KMS-11 (cell line): ENCODE results near the gene MPRIP.

Source experiments
- H2AFZ ChIP-seq: fragments of 200-600 bp; sonication (generic); 2 replicates; pipeline ENCODE4 v1.6.1; 2016; ENCODE audit warnings: antibody characterized with exemption, mixed run types, low read depth
- H3K27ac ChIP-seq: fragments of 200-600 bp; sonication (generic); 2 replicates; pipeline ENCODE4 v1.6.1; 2016; ENCODE audit warnings: mild to moderate bottlenecking, mixed run types
- H3K27me3 ChIP-seq: fragments of 200-600 bp; sonication (generic); 2 replicates; pipeline ENCODE4 v1.6.1; 2017; ENCODE audit warnings: mild to moderate bottlenecking, low read depth, mixed run types, moderate library complexity; ENCODE audit not compliant: insufficient read depth
- H3K36me3 ChIP-seq: fragments of 200-600 bp; sonication (generic); 2 replicates; pipeline ENCODE4 v1.6.1; 2017; ENCODE audit warnings: mild to moderate bottlenecking, mixed run types; ENCODE audit not compliant: insufficient read depth
- H3K4me1 ChIP-seq: fragments of 200-600 bp; sonication (generic); 2 replicates; pipeline ENCODE4 v1.6.1; 2016; ENCODE audit warnings: mild to moderate bottlenecking, low read depth, mixed run types; ENCODE audit not compliant: poor library complexity, severe bottlenecking
- H3K4me2 ChIP-seq: fragments of 200-600 bp; sonication (generic); 2 replicates; pipeline ENCODE4 v1.7.0; 2016; ENCODE audit warnings: mild to moderate bottlenecking, mixed run types
- H3K4me3 ChIP-seq: fragments of 200-600 bp; sonication (generic); IDR thresholded peaks from 2 replicates; pipeline ENCODE4 v1.6.1; 2017; ENCODE audit warnings: low read depth, low read length, mixed read lengths; ENCODE audit not compliant: insufficient read depth
- H3K79me2 ChIP-seq: fragments of 200-600 bp; sonication (generic); 2 replicates; pipeline ENCODE4 v1.6.1; 2016; ENCODE audit warnings: low read depth, mixed run types; ENCODE audit not compliant: insufficient read depth
- H3K9ac ChIP-seq: fragments of 200-600 bp; sonication (generic); 2 replicates; pipeline ENCODE4 v1.6.1; 2016; ENCODE audit warnings: mild to moderate bottlenecking, mixed run types
- H4K20me1 ChIP-seq: fragments of 200-600 bp; sonication (generic); 2 replicates; pipeline ENCODE4 v1.6.1; 2016; ENCODE audit warnings: mild to moderate bottlenecking, mixed run types; ENCODE audit not compliant: insufficient read depth
- CTCF ChIP-seq: fragments of 200-600 bp; sonication (generic); conservative IDR thresholded peaks from 2 replicates; pipeline ENCODE4 v1.6.1; 2017; ENCODE audit warnings: low read depth, mild to moderate bottlenecking, antibody characterized with exemption, low read length, moderate library complexity, mixed read lengths

MPRIP gene

GRCh38 chr17:17180141-17180603 lies 137.9 kb downstream of the MPRIP start:
- H3K36me3 ChIP-seq, result no peaks in the 10 kb centered on the region
- peaks cover 7% of the 10 kb centered on the region for H3K4me1 ChIP-seq
- no peak overlapping the region for H3K9ac ChIP-seq
- no peak overlapping the region for H3K4me3 ChIP-seq
- no peak overlapping the region for H2AFZ ChIP-seq
- TF ChIP-seq CTCF, result no peak
- no peaks in the 10 kb centered on the region for H3K27me3 ChIP-seq
- H4K20me1 ChIP-seq, result no peaks in the 10 kb centered on the region
- H3K27ac ChIP-seq, result no peak overlapping the region
- H3K4me2 ChIP-seq, result no peak overlapping the region
- no peaks in the 10 kb centered on the region for H3K79me2 ChIP-seq

- Histone ChIP-seq H3K27me3 (no peaks in the 10 kb centered on the region), H3K9ac (no peak overlapping the region), H2AFZ (no peak overlapping the region), H3K79me2 (no peaks in the 10 kb centered on the region), H3K36me3 (no peaks in the 10 kb centered on the region), H4K20me1 (no peaks in the 10 kb centered on the region), H3K4me1 (peaks cover 15% of the 10 kb centered on the region), H3K27ac (no peak overlapping the region), H3K4me3 (no peak overlapping the region), H3K4me2 (no peak overlapping the region)
- no peak for TF ChIP-seq CTCF
Measured at GRCh38 chr17:17180741-17181525, 138.7 kb downstream of the MPRIP start.

- H3K4me2 ChIP-seq, result no peak overlapping the region
- H3K27ac ChIP-seq, result no peak overlapping the region
- TF ChIP-seq CTCF, result no peak
- no peaks in the 10 kb centered on the region for H3K27me3 ChIP-seq
- H4K20me1 ChIP-seq, result no peaks in the 10 kb centered on the region
- no peaks in the 10 kb centered on the region for H3K79me2 ChIP-seq
- no peak overlapping the region for H3K9ac ChIP-seq
- H3K4me1 ChIP-seq, result peaks cover 19% of the 10 kb centered on the region
- no peak overlapping the region for H3K4me3 ChIP-seq
- H3K36me3 ChIP-seq, result no peaks in the 10 kb centered on the region
- H2AFZ ChIP-seq, result no peak overlapping the region
Measured at GRCh38 chr17:17181666-17182597, 139.7 kb downstream of the MPRIP start.

- H3K9ac ChIP-seq, result no peak overlapping the region
- H3K79me2 ChIP-seq, result no peaks in the 10 kb centered on the region
- H4K20me1 ChIP-seq, result no peaks in the 10 kb centered on the region
- no peaks in the 10 kb centered on the region for H3K36me3 ChIP-seq
- H2AFZ ChIP-seq, result no peak overlapping the region
- H3K4me1 ChIP-seq, result peaks cover 19% of the 10 kb centered on the region
- H3K27me3 ChIP-seq, result no peaks in the 10 kb centered on the region
- H3K4me3 ChIP-seq, result no peak overlapping the region
- H3K27ac ChIP-seq, result no peak overlapping the region
- no peak overlapping the region for H3K4me2 ChIP-seq
- no peak for TF ChIP-seq CTCF
Measured at GRCh38 chr17:17182598-17183136, 140.4 kb downstream of the MPRIP start.
